Type B pancreatic cell (in vitro differentiated cells): ENCODE results near the gene PHLPP1. TPM values are rescaled to one million over a fixed set of nuclear protein-coding genes. Genes with fewer than 3 reads are reported as not detected.

Experiments
- DNase-seq: peaks from one replicate; pipeline ENCODE4 v3.0.0; 2021; ENCODE audit warnings: mixed read lengths; ENCODE audit not compliant: unreplicated experiment; ENCODE audit errors: extremely low spot score
- H3K27ac Mint-ChIP-seq: 2 replicates; pipeline ENCODE4 v1.8.0; 2021; ENCODE audit warnings: mild to moderate bottlenecking, mixed read lengths
- H3K27me3 Mint-ChIP-seq: 2 replicates; pipeline ENCODE4 v1.8.0; 2021; ENCODE audit warnings: mixed read lengths
- H3K36me3 Mint-ChIP-seq: 2 replicates; pipeline ENCODE4 v1.8.0; 2021; ENCODE audit warnings: mixed read lengths
- H3K4me1 Mint-ChIP-seq: one replicate; pipeline ENCODE4 v1.8.0; 2021; ENCODE audit warnings: mixed read lengths; ENCODE audit not compliant: unreplicated experiment
- H3K4me3 Mint-ChIP-seq: 2 replicates; pipeline ENCODE4 v1.8.0; 2021; ENCODE audit warnings: mild to moderate bottlenecking, mixed read lengths
- H3K9me3 Mint-ChIP-seq: 2 replicates; pipeline ENCODE4 v1.8.0; 2021; ENCODE audit warnings: mixed read lengths
- CTCF ChIP-seq: fragments of 200-600 bp; sonication (generic); conservative IDR thresholded peaks from 2 replicates; pipeline ENCODE4 v1.5.0; 2021; ENCODE audit warnings: antibody characterized with exemption, mild to moderate bottlenecking
- total RNA-seq: library from RNA; stranded (reverse); gene quantifications from 2 replicates; pipeline ENCODE4 v1.2.1, GENCODE V29; 2021; ENCODE audit warnings: low replicate concordance

Gene PHLPP1
- total RNA-seq, 1 donor from 2014 or later = 28.5 TPM

GRCh38 chr18:62833494-62833893 is 118.2 kb downstream of the PHLPP1 start:
- H3K27me3 Mint-ChIP-seq = no peaks in the 10 kb centered on the region
- no peak overlapping the region for H3K27ac Mint-ChIP-seq
- peaks cover 9% of the 10 kb centered on the region for H3K36me3 Mint-ChIP-seq
- H3K9me3 Mint-ChIP-seq = no peaks in the 10 kb centered on the region
- DNase-seq = no peak
- no peak for TF ChIP-seq CTCF
- H3K4me3 Mint-ChIP-seq = no peak overlapping the region
- peaks cover 11% of the 10 kb centered on the region for H3K4me1 Mint-ChIP-seq

GRCh38 chr18:62834715-62835114 is 119.4 kb downstream of the PHLPP1 start:
- Mint-ChIP-seq H3K27ac (no peak overlapping the region), H3K27me3 (no peaks in the 10 kb centered on the region)

GRCh38 chr18:62837011-62837410 is 121.7 kb downstream of the PHLPP1 start:
- Mint-ChIP-seq H3K27ac (no peak overlapping the region), H3K36me3 (peaks cover 8% of the 10 kb centered on the region), H3K27me3 (no peaks in the 10 kb centered on the region), H3K4me1 (peaks cover 6% of the 10 kb centered on the region), H3K4me3 (no peak overlapping the region), H3K9me3 (no peaks in the 10 kb centered on the region)
- DNase-seq = no peak
- TF ChIP-seq CTCF = no peak

More at GRCh38 chr18:62834715-62835114, 119.4 kb downstream of the PHLPP1 start:
- Mint-ChIP-seq H3K4me1 (peaks cover 11% of the 10 kb centered on the region), H3K4me3 (no peak overlapping the region), H3K36me3 (peaks cover 9% of the 10 kb centered on the region), H3K9me3 (no peaks in the 10 kb centered on the region)
- no peak for TF ChIP-seq CTCF
- DNase-seq = no peak

- H3K4me1 Mint-ChIP-seq = no peaks in the 10 kb centered on the region
- DNase-seq = no peak
- no peak overlapping the region for H3K4me3 Mint-ChIP-seq
- TF ChIP-seq CTCF = no peak
- H3K9me3 Mint-ChIP-seq = no peaks in the 10 kb centered on the region
- H3K36me3 Mint-ChIP-seq = peaks cover 11% of the 10 kb centered on the region
- H3K27ac Mint-ChIP-seq = no peak overlapping the region
- H3K27me3 Mint-ChIP-seq = no peaks in the 10 kb centered on the region
Measured at GRCh38 chr18:62838475-62839098, 123.2 kb downstream of the PHLPP1 start.

GRCh38 chr18:62839874-62840713 is 124.8 kb downstream of the PHLPP1 start:
- Mint-ChIP-seq H3K36me3 (peaks cover 11% of the 10 kb centered on the region), H3K4me1 (no peaks in the 10 kb centered on the region), H3K27ac (no peak overlapping the region), H3K4me3 (no peak overlapping the region), H3K27me3 (no peaks in the 10 kb centered on the region), H3K9me3 (no peaks in the 10 kb centered on the region)
- no peak for DNase-seq
- no peak for TF ChIP-seq CTCF
